ENCODE measurements around the gene SLC6A9. TPM values are rescaled to one million over a fixed set of nuclear protein-coding genes. Genes with fewer than 3 reads are reported as not detected.

Gene SLC6A9
- total RNA-seq, 2 experiments from 2014 or later, result 6.5 to 7.4 TPM

DNA sequence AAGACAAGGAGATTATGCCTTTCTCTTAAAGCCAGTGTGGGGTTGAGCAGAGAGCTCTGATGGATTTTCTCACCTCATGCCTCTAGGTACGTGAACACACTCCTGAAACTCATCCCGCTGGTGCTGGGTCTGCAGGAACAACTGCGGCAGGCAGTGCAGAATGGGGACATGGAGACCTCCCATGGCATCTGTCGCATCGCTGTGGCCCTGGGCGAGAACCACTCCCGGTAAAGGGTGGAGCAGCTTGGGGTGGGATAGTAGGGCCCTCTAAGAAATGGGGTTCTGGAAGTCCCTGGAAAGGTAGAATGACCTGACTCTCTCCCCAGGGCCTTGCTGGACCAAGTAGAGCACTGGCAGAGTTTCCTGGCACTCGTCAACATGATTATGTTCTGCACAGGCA lies 75.0 kb downstream of the SLC6A9 start:
- DNase-seq (no peak), ATAC-seq (no peak)
- CTCF ChIA-PET, result interaction anchor here (0.9 kb wide), 1 partner anchor 21 kb away, joined by 4 read pairs; no protein-coding TSS in a partner anchor
- H3K27ac Mint-ChIP-seq, result no peak overlapping the region
- no peaks in the 10 kb centered on the region for H3K27me3 Mint-ChIP-seq
- no peak overlapping the region for H3K4me3 Mint-ChIP-seq
- POLR2A ChIA-PET, result no interaction called here
- H3K36me3 Mint-ChIP-seq (ENCODE audit: low read depth), result peaks cover 2% of the 10 kb centered on the region
- no peaks in the 10 kb centered on the region for H3K9me3 Mint-ChIP-seq
- H3K4me1 Mint-ChIP-seq (ENCODE audit: low read depth), result peaks cover under 1% of the 10 kb centered on the region
- TF ChIP-seq, protein P1, sequence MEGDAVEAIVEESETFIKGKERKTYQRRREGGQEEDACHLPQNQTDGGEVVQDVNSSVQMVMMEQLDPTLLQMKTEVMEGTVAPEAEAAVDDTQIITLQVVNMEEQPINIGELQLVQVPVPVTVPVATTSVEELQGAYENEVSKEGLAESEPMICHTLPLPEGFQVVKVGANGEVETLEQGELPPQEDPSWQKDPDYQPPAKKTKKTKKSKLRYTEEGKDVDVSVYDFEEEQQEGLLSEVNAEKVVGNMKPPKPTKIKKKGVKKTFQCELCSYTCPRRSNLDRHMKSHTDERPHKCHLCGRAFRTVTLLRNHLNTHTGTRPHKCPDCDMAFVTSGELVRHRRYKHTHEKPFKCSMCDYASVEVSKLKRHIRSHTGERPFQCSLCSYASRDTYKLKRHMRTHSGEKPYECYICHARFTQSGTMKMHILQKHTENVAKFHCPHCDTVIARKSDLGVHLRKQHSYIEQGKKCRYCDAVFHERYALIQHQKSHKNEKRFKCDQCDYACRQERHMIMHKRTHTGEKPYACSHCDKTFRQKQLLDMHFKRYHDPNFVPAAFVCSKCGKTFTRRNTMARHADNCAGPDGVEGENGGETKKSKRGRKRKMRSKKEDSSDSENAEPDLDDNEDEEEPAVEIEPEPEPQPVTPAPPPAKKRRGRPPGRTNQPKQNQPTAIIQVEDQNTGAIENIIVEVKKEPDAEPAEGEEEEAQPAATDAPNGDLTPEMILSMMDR (IDR thresholded peaks at IDR 0.05), result no peak
- intact Hi-C loops (cut with micrococcal nuclease), result no loop called here

GRCh38 chr1:43954036-43954435 lies 77.2 kb downstream of the SLC6A9 start:
- TF ChIP-seq, protein P1 (IDR thresholded peaks at IDR 0.05), result no peak
- no peak for ATAC-seq
- H3K4me1 Mint-ChIP-seq (ENCODE audit: low read depth), result peaks cover 10% of the 10 kb centered on the region
- DNase-seq, result no peak
- H3K36me3 Mint-ChIP-seq (ENCODE audit: low read depth), result peaks cover 2% of the 10 kb centered on the region
- CTCF ChIA-PET, result interaction anchor here (1.1 to 2.0 kb wide), 4 partner anchors 19 to 191 kb away, joined by 4 to 14 read pairs (median 9); partner anchors contain the start of gene ARTN
- POLR2A ChIA-PET, result interaction anchor here (0.9 to 1.1 kb wide), 2 partner anchors 14 to 20 kb away, joined by 3 read pairs; no protein-coding TSS in a partner anchor
- H3K9me3 Mint-ChIP-seq, result no peaks in the 10 kb centered on the region
- intact Hi-C loops (cut with micrococcal nuclease), result no loop called here
- no peak overlapping the region for H3K4me3 Mint-ChIP-seq
- no peaks in the 10 kb centered on the region for H3K27me3 Mint-ChIP-seq
- no peak overlapping the region for H3K27ac Mint-ChIP-seq

- Mint-ChIP-seq H3K4me1 (ENCODE audit: low read depth) (peaks cover 17% of the 10 kb centered on the region), H3K9me3 (no peaks in the 10 kb centered on the region), H3K27ac (no peak overlapping the region), H3K36me3 (ENCODE audit: low read depth) (peaks cover 2% of the 10 kb centered on the region), H3K27me3 (no peaks in the 10 kb centered on the region), H3K4me3 (no peak overlapping the region)
- intact Hi-C loops (cut with micrococcal nuclease), result no loop called here
- CTCF ChIA-PET, result interaction anchor here (1.9 to 2.0 kb wide), 2 partner anchors 19 to 190 kb away, joined by 10 to 14 read pairs; partner anchors contain the start of gene ARTN
- DNase-seq (no peak), ATAC-seq (no peak)
- TF ChIP-seq, protein P1 (IDR thresholded peaks at IDR 0.05), result no peak
- POLR2A ChIA-PET, result interaction anchor here (0.9 to 1.1 kb wide), 2 partner anchors 15 to 20 kb away, joined by 3 read pairs; no protein-coding TSS in a partner anchor
These were observed 77.9 kb downstream of the SLC6A9 start for GRCh38 chr1:43953361-43953760.

DNA sequence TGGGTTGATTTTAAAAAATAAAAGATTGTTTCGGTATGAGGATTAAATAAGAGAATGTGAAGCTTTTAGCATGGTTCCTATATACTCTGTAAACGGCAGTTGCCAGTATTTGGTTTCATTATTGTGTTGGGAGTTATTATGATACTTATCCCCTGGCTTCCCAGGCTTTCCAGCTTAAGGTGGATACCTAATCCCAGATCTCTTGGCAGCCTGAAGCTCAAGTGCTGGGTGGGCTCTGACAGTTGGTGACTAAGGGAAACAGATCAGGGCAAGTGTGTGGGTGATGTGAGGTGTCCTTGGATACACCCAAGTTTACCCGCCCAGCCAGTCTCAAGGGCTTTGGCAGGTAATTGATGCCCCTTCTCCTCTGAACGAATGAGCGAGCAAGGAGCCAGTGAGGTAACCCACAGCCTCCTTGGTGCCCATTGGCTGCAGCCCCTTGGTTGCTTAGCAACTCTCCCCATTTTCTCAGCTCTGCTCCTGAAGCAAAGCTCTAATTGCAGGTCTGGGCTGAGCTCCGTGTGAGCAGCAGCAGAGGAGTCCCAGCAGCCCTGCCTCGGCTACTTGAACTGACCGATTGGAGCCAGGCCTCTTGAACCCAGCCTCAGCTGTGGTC lies 78.4 kb downstream of the SLC6A9 start:
- peaks cover 22% of the 10 kb centered on the region for H3K4me1 Mint-ChIP-seq (ENCODE audit: low read depth)
- no peak overlapping the region for H3K4me3 Mint-ChIP-seq
- ChIA-PET CTCF (interaction anchor here (2.0 kb wide), 1 partner anchor 19 kb away, joined by 14 read pairs; the partner anchor contains the start of gene ARTN), POLR2A (interaction anchor here (0.9 kb wide), 1 partner anchor 21 kb away, joined by 3 read pairs; no protein-coding TSS in a partner anchor)
- no peaks in the 10 kb centered on the region for H3K27me3 Mint-ChIP-seq
- no peak for ATAC-seq
- TF ChIP-seq, protein P1 (IDR thresholded peaks at IDR 0.05), result no peak
- no peak overlapping the region for H3K27ac Mint-ChIP-seq
- H3K36me3 Mint-ChIP-seq (ENCODE audit: low read depth), result no peaks in the 10 kb centered on the region
- H3K9me3 Mint-ChIP-seq, result no peaks in the 10 kb centered on the region
- intact Hi-C loops (cut with micrococcal nuclease), result no loop called here
- DNase-seq, result no peak
